Measurements from ENCODE around the gene DEXI. TPM values are rescaled to one million over a fixed set of nuclear protein-coding genes. Genes with fewer than 3 reads are reported as not detected.

The DEXI gene
- total and polyA plus RNA-seq, 9 of the 15 experiments (the other 6 are each of a cell fraction or from before 2014, with no cell fraction given) = 2.9 to 40.1 (median 22.0) TPM

DNA sequence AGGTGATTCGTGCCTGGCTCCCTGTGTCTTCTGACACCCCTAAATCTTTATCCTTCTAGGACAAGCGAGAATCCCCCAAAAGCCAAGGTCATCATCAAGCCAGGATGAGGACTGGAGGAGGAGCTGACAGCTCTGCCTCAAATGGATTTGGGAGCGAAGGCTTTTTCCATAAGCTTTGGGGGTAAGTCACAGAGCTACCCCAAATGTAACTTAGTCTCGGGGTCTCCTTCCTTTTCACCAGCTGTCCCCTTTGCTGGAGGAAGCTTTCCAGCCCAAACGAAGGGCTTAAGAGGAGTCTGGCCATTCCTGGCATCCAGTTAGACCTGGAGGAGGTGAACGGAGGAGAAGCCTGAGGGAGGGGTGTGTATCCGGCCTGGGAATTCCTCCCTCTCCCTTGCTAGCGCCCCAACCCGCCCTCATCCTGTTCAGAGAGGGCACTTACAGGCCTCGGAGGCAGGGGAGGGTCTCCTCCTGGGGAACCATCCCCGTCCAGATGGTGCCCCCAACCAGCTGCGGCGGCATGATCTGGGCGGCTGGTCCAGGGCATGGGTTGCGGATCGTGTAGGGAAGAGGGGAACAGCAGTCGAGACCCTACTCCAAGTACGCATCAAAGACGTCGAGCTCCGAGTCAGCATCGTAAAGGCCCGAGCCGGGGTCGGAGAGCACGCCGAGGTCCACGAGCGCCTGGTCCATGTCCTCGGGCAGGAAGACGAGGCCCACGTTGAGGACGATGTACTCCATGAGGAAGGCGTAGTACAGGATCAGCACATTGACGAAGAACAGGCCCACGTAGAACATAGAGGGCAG, 938 bp downstream of the DEXI start:
- H3K9ac ChIP-seq (ENCODE audit: insufficient read depth in 1 of 2, low read depth in 2 of 2, low read length in 2 of 2) = peak overlapping the region; percentile 67 to 89
- ChIA-PET CTCF (ENCODE audit: low intra/inter-chr PET ratio) (interaction anchor here (0.5 kb wide), 1 partner anchor 204 kb away, joined by 3 read pairs; no protein-coding TSS in a partner anchor), POLR2A (no interaction called here)
- no peaks in the 10 kb centered on the region for H3K27me3 ChIP-seq (ENCODE audit: control insufficient read depth in 2 of 2, insufficient read depth in 2 of 2, low read length in 2 of 2)
- no peak overlapping the region; the same call in 2 of the 3 replicates for H3K27ac ChIP-seq (ENCODE audit: extremely low read depth, low read depth, low read length)
- peaks cover 45% of the 10 kb centered on the region for H4K20me1 ChIP-seq (replicated peaks; ENCODE audit: control insufficient read depth, insufficient read depth, low read length)
- H3K36me3 ChIP-seq (ENCODE audit: control insufficient read depth, insufficient read depth, low read length) = peaks cover 32% of the 10 kb centered on the region; the same call in 2 of the 3 replicates
- H3K9me3 ChIP-seq (replicated peaks; ENCODE audit: control insufficient read depth, insufficient read depth, low read depth, low read length) = no peaks in the 10 kb centered on the region
- 4% methylated on average over 29 of the region's 36 CpGs for WGBS (ENCODE audit: insufficient coverage, low coverage, missing lambda C conversion rate)
- peak overlapping the region; percentile 87 for H3K4me2 ChIP-seq (ENCODE audit: insufficient read depth, low read length)
- H3K79me2 ChIP-seq (ENCODE audit: control insufficient read depth, insufficient read depth, low read length) = peaks cover 68% of the 10 kb centered on the region
- peak; percentile 1; the same call in 2 of the 3 replicates for ATAC-seq
- BruUV-seq (replicated peaks) = no TSS peak
- intact Hi-C loops (cut with micrococcal nuclease) = no loop called here
- DNase-seq (ENCODE audit: extremely low read depth in 1 of 4, low spot score in 3 of 4) = peak in 1 of 4 experiments; percentile 18
- peaks cover 16% of the 10 kb centered on the region for H3K9me1 ChIP-seq (ENCODE audit: control insufficient read depth, insufficient read depth, low read length)
- 0 out of 2 replicates have a peak overlapping the region, but pooled peaks have one; percentile 9 for H2AFZ ChIP-seq (ENCODE audit: low read depth, low read length)
- H3K4me1 ChIP-seq (replicated peaks in 1 of 2; ENCODE audit: control insufficient read depth in 2 of 2, insufficient read depth in 2 of 2, low read length in 2 of 2) = peaks cover 42 to 57% of the 10 kb centered on the region in 2 experiments
- FAIRE-seq = no peak
- H3K4me3 ChIP-seq = peak overlapping the region; percentile 64
- in situ Hi-C loops (cut with MboI) = no loop called here
- TF ChIP-seq ZNF551 (CRISPR knock-in tag; IDR thresholded peaks at IDR 0.05) (no peak), MYC (IDR thresholded peaks at IDR 0.05; ENCODE audit: low read depth, low read length) (no peak), MYC (CRISPR knock-in tag; IDR thresholded peaks at IDR 0.05; ENCODE audit: borderline replicate concordance, low read depth) (peak; percentile 30; the same call in 1 of the 2 replicates), ZKSCAN1 (IDR thresholded peaks at IDR 0.05; ENCODE audit: low read depth, low read length) (no peak), ESRRA (IDR thresholded peaks at IDR 0.05; ENCODE audit: borderline replicate concordance, low read depth) (no peak), ZNF263 (CRISPR knock-in tag; IDR thresholded peaks at IDR 0.05; ENCODE audit: borderline replicate concordance) (no peak), ZNF707 (CRISPR knock-in tag; conservative IDR thresholded peaks at IDR 0.05) (no peak), ZKSCAN3 (CRISPR knock-in tag; IDR thresholded peaks at IDR 0.05) (no peak), ZNF217 (CRISPR knock-in tag; IDR thresholded peaks at IDR 0.05) (no peak)
- TF ChIP-seq, protein P1, sequence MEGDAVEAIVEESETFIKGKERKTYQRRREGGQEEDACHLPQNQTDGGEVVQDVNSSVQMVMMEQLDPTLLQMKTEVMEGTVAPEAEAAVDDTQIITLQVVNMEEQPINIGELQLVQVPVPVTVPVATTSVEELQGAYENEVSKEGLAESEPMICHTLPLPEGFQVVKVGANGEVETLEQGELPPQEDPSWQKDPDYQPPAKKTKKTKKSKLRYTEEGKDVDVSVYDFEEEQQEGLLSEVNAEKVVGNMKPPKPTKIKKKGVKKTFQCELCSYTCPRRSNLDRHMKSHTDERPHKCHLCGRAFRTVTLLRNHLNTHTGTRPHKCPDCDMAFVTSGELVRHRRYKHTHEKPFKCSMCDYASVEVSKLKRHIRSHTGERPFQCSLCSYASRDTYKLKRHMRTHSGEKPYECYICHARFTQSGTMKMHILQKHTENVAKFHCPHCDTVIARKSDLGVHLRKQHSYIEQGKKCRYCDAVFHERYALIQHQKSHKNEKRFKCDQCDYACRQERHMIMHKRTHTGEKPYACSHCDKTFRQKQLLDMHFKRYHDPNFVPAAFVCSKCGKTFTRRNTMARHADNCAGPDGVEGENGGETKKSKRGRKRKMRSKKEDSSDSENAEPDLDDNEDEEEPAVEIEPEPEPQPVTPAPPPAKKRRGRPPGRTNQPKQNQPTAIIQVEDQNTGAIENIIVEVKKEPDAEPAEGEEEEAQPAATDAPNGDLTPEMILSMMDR (IDR thresholded peaks at IDR 0.05 in 2 of 3, conservative IDR thresholded peaks at IDR 0.05 in 1 of 3; ENCODE audit: insufficient read depth in 2 of 3, low read depth in 1 of 3, low read length in 3 of 3) = no peak
- TF ChIP-seq, protein P2, sequence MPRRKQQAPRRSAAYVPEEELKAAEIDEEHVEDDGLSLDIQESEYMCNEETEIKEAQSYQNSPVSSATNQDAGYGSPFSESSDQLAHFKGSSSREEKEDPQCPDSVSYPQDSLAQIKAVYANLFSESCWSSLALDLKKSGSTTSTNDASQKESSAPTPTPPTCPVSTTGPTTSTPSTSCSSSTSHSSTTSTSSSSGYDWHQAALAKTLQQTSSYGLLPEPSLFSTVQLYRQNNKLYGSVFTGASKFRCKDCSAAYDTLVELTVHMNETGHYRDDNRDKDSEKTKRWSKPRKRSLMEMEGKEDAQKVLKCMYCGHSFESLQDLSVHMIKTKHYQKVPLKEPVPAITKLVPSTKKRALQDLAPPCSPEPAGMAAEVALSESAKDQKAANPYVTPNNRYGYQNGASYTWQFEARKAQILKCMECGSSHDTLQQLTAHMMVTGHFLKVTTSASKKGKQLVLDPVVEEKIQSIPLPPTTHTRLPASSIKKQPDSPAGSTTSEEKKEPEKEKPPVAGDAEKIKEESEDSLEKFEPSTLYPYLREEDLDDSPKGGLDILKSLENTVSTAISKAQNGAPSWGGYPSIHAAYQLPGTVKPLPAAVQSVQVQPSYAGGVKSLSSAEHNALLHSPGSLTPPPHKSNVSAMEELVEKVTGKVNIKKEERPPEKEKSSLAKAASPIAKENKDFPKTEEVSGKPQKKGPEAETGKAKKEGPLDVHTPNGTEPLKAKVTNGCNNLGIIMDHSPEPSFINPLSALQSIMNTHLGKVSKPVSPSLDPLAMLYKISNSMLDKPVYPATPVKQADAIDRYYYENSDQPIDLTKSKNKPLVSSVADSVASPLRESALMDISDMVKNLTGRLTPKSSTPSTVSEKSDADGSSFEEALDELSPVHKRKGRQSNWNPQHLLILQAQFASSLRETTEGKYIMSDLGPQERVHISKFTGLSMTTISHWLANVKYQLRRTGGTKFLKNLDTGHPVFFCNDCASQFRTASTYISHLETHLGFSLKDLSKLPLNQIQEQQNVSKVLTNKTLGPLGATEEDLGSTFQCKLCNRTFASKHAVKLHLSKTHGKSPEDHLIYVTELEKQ (CRISPR knock-in tag; IDR thresholded peaks at IDR 0.05) = no peak
- TF ChIP-seq, protein P3, sequence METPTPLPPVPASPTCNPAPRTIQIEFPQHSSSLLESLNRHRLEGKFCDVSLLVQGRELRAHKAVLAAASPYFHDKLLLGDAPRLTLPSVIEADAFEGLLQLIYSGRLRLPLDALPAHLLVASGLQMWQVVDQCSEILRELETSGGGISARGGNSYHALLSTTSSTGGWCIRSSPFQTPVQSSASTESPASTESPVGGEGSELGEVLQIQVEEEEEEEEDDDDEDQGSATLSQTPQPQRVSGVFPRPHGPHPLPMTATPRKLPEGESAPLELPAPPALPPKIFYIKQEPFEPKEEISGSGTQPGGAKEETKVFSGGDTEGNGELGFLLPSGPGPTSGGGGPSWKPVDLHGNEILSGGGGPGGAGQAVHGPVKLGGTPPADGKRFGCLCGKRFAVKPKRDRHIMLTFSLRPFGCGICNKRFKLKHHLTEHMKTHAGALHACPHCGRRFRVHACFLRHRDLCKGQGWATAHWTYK (CRISPR knock-in tag; IDR thresholded peaks at IDR 0.05) = no peak
- TF ChIP-seq, protein P4, sequence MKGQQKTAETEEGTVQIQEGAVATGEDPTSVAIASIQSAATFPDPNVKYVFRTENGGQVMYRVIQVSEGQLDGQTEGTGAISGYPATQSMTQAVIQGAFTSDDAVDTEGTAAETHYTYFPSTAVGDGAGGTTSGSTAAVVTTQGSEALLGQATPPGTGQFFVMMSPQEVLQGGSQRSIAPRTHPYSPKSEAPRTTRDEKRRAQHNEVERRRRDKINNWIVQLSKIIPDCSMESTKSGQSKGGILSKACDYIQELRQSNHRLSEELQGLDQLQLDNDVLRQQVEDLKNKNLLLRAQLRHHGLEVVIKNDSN (CRISPR knock-in tag; IDR thresholded peaks at IDR 0.05) = no peak

All from K562 (cell line).